B cell (primary cell): ENCODE results near the gene MOB3B. TPM values are rescaled to one million over a fixed set of nuclear protein-coding genes. Genes with fewer than 3 reads are reported as not detected.

Experiments used
- ATAC-seq: fragments of 200-7000 bp; cut with Tn5 transposase; one replicate; pipeline ENCODE4 v1.10.0; 2021; ENCODE audit warnings: low read depth, mild to moderate bottlenecking, moderate number of reproducible peaks, moderate library complexity
- CTCF ChIA-PET: fragments of 350-600 bp; sonication (Branson Sonifier 250); formaldehyde crosslinking; loops from one replicate; lab custom pipeline; 2021; ENCODE audit warnings: antibody characterized with exemption, inconsistent platforms; lab: Charles Lee
- POLR2A ChIA-PET: fragments of 350-600 bp; sonication (Branson Sonifier 250); formaldehyde crosslinking; loops from one replicate; lab custom pipeline; 2021; ENCODE audit warnings: antibody characterized with exemption; lab: Charles Lee
- DNase-seq: peaks from one replicate; pipeline ENCODE4 v3.0.0; 2013
- H2AFZ ChIP-seq: 2 replicates; pipeline ENCODE4 v1.6.1; 2012; ENCODE audit warnings: mild to moderate bottlenecking, low read depth, low read length; ENCODE audit not compliant: insufficient read depth, poor library complexity, severe bottlenecking
- H3K27ac ChIP-seq, 2 donors: 1 replicate in 1 of 2; 2 replicates in 1 of 2; pipeline ENCODE4 v1.5.1; 2012 to 2013; ENCODE audit warnings: low read length in 2 of 2, mild to moderate bottlenecking in 2 of 2, moderate library complexity in 1 of 2
- H3K27me3 ChIP-seq, 4 experiments: fragments of 200-600 bp in 1 of 4; sonication (generic) in 1 of 4; replicated peaks in 1 of 4; 1 replicate in 2 of 4; 2 replicates in 2 of 4; pipeline versions ENCODE4 v1.6.1 to v1.7.0; 2013 to 2016; ENCODE audit warnings: low read length in 3 of 4, mild to moderate bottlenecking in 2 of 4, mixed read lengths in 1 of 4, moderate library complexity in 1 of 4; ENCODE audit not compliant: insufficient read depth in 4 of 4, control insufficient read depth in 3 of 4; ENCODE audit errors: control extremely low read depth in 1 of 4
- H3K36me3 ChIP-seq, 2 experiments: replicated peaks in 1 of 2; 1 replicate in 1 of 2; 2 replicates in 1 of 2; pipeline versions ENCODE4 v1.6.1 to v1.7.1; 2013; ENCODE audit warnings: low read length in 1 of 2; ENCODE audit not compliant: insufficient read depth in 2 of 2, control insufficient read depth in 1 of 2; ENCODE audit errors: control extremely low read depth in 1 of 2, extremely low read depth in 1 of 2
- H3K4me1 ChIP-seq, 2 donors: fragments of 200-600 bp in 1 of 2; sonication (generic) in 1 of 2; 1 replicate in 1 of 2; 2 replicates in 1 of 2; pipeline versions ENCODE4 v1.5.1 to v1.6.1; 2013 to 2017; ENCODE audit warnings: low read length in 2 of 2; ENCODE audit not compliant: control insufficient read depth in 2 of 2, insufficient read depth in 2 of 2
- H3K4me2 ChIP-seq: replicated peaks from 2 replicates; pipeline ENCODE3; 2012; ENCODE audit warnings: mild to moderate bottlenecking, low read depth, low read length; ENCODE audit not compliant: poor library complexity, severe bottlenecking
- H3K4me3 ChIP-seq, 5 experiments: fragments of 200-600 bp in 1 of 5; sonication (generic) in 1 of 5; 1 replicate in 3 of 5; 2 replicates in 2 of 5; pipeline versions ENCODE4 v1.5.1 to v1.7.0; 2011 to 2016; ENCODE audit warnings: low read length in 4 of 5, mild to moderate bottlenecking in 4 of 5, low read depth in 2 of 5, control low read depth in 1 of 5, moderate library complexity in 1 of 5; ENCODE audit not compliant: insufficient read depth in 1 of 5; ENCODE audit errors: control extremely low read depth in 1 of 5, extremely low read depth in 1 of 5
- H3K79me2 ChIP-seq: fragments of 200-600 bp; sonication (generic); one replicate; pipeline ENCODE4 v1.6.0; 2016; ENCODE audit warnings: low read length; ENCODE audit not compliant: control insufficient read depth, insufficient read depth
- H3K9ac ChIP-seq: fragments of 200-600 bp; sonication (generic); 2 replicates; pipeline ENCODE4 v1.6.1; 2017; ENCODE audit warnings: mild to moderate bottlenecking, low read length, moderate library complexity
- H3K9me3 ChIP-seq, 3 donors: one replicate each; pipeline versions ENCODE4 v1.6.1 to v1.7.1; 2013; ENCODE audit warnings: low read length in 2 of 3; ENCODE audit not compliant: control insufficient read depth in 2 of 3, insufficient read depth in 1 of 3; ENCODE audit errors: control extremely low read depth in 1 of 3
- H4K20me1 ChIP-seq: 2 replicates; pipeline ENCODE4 v1.6.0; 2012; ENCODE audit warnings: mild to moderate bottlenecking, low read length; ENCODE audit not compliant: insufficient read depth, control insufficient read depth, poor library complexity, severe bottlenecking
- H3K27ac Mint-ChIP-seq: one replicate; pipeline ENCODE4 v1.8.0; 2021; ENCODE audit warnings: mixed read lengths
- H3K27me3 Mint-ChIP-seq: one replicate; pipeline ENCODE4 v1.8.0; 2021; ENCODE audit warnings: mixed read lengths
- H3K4me1 Mint-ChIP-seq: one replicate; pipeline ENCODE4 v1.8.0; 2021; ENCODE audit warnings: mixed read lengths
- H3K4me3 Mint-ChIP-seq: one replicate; pipeline ENCODE4 v1.8.0; 2021; ENCODE audit warnings: mixed read lengths
- H3K9me3 Mint-ChIP-seq: one replicate; pipeline ENCODE4 v1.8.0; 2022; ENCODE audit warnings: mixed read lengths; ENCODE audit not compliant: insufficient read depth
- CTCF ChIP-seq: fragments of 200-600 bp; IDR thresholded peaks from one replicate; pipeline ENCODE4 v1.8.0; 2022; ENCODE audit warnings: antibody characterized with exemption, mild to moderate bottlenecking
- EZH2 ChIP-seq: IDR thresholded peaks from 2 replicates; pipeline ENCODE4 v1.6.1; 2012; ENCODE audit warnings: borderline replicate concordance, low read depth, mild to moderate bottlenecking, moderate library complexity, low read length; ENCODE audit not compliant: insufficient read depth, poor library complexity, severe bottlenecking
- WGBS: methylation state at CpG from one replicate; pipeline ENCODE4 v1.1.5; 2013; ENCODE audit warnings: missing lambda C conversion rate; ENCODE audit not compliant: insufficient coverage; 5-methylcytosine and 5-hydroxymethylcytosine counted together
- intact Hi-C: fragments of 100-400 bp; cut with micrococcal nuclease; formaldehyde crosslinking; loops from one replicate; pipeline ENCODE4 v1.10.0; 2022
- polyA plus RNA-seq: library from polyadenylated mRNA; depleted of rRNA; stranded (reverse); fragments of >200 nt; gene quantifications from 2 replicates; pipeline ENCODE4 v1.2.3, GENCODE V29; 2012
- total RNA-seq, 2 donors: library from RNA; stranded (reverse); fragments of 120-200 nt in 1 of 2; gene quantifications; 1 replicate in 1 of 2; 2 replicates in 1 of 2; pipeline versions ENCODE4 v1.2.3 to v1.2.4, GENCODE V29; 2013 to 2022

The MOB3B gene
- total and polyA plus RNA-seq, 2 donors (not counting 1 experiment from before 2014, with no cell fraction given) = 7.3 to 7.9 TPM

DNA sequence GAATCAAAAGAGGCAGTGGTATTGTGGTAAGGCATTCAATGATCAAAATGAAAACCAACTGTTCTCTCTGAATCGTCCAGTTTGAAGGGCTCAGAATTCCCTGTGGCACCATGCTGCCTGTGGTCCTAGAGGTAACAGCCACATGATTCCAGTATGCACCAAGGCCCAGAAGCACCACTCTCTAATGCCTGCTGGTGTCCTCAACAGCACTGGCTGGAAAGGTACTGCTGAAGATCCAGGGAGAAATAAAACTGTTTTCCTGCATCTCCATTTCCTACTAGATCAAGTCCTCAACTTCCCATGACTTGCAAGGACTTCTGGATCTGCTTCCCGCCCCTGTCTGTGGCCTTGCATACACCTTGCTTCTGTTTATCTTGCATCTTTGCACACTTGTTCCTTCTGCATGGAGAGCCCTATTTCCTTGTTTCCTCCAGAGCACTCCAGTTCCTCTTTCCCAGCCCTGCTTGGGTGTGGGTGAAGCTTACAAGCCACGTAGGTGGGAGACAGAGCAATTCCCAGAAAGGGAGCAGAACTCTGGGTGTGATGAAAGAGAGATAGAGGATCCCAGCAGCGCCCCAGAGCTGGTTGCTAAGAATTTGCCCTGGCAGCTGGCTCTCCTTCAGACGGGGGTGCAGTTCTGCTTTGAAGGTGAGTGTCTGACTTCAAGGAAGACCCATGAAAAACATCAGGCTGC, 191.6 kb downstream of the MOB3B start:
- no peaks in the 10 kb centered on the region for H4K20me1 ChIP-seq
- H3K36me3 ChIP-seq = peaks cover 0 to 9% of the 10 kb centered on the region in 2 experiments
- H3K4me3 ChIP-seq = no peak overlapping the region
- H3K9ac ChIP-seq = no peak overlapping the region
- H3K4me2 ChIP-seq = no peak overlapping the region
- H3K27ac ChIP-seq = no peak overlapping the region
- ChIA-PET CTCF (interaction anchor here (1.1 to 10.0 kb wide), 3 partner anchors 99 to 209 kb away, joined by 3 to 395 read pairs (median 30); partner anchors contain the start of genes IFNK and MOB3B), POLR2A (no interaction called here)
- no peaks in the 10 kb centered on the region for H3K9me3 ChIP-seq
- peaks cover 8% of the 10 kb centered on the region for H3K79me2 ChIP-seq
- WGBS = 77% methylated on average over 4 of the region's 5 CpGs
- ATAC-seq = no peak
- Mint-ChIP-seq H3K27ac (peak overlapping the region; percentile 51), H3K4me3 (no peak overlapping the region), H3K27me3 (no peaks in the 10 kb centered on the region), H3K9me3 (no peaks in the 10 kb centered on the region), H3K4me1 (peaks cover 13% of the 10 kb centered on the region)
- peaks cover 6 to 19% of the 10 kb centered on the region in 2 donors for H3K4me1 ChIP-seq
- no peak overlapping the region for H2AFZ ChIP-seq
- no peak for DNase-seq
- intact Hi-C loops = no loop called here
- no peaks in the 10 kb centered on the region for H3K27me3 ChIP-seq
- TF ChIP-seq EZH2 = no peak
- TF ChIP-seq CTCF = no peak

GRCh38 chr9:27337236-27337635, 192.4 kb downstream of the MOB3B start:
- no peak overlapping the region for H3K27ac Mint-ChIP-seq
- Histone ChIP-seq H3K79me2 (peaks cover 11% of the 10 kb centered on the region), H3K4me2 (no peak overlapping the region), H3K9ac (no peak overlapping the region), H3K36me3 (peaks cover 0 to 9% of the 10 kb centered on the region in 2 experiments), H4K20me1 (no peaks in the 10 kb centered on the region), H3K27ac (no peak overlapping the region), H3K27me3 (no peaks in the 10 kb centered on the region), H3K9me3 (no peaks in the 10 kb centered on the region), H3K4me1 (peaks cover 6 to 20% of the 10 kb centered on the region in 2 donors), H2AFZ (no peak overlapping the region), H3K4me3 (no peak overlapping the region)
- H3K4me3 Mint-ChIP-seq = no peak overlapping the region
- ChIA-PET POLR2A (no interaction called here), CTCF (interaction anchor here (0.7 to 10.0 kb wide), 4 partner anchors 17 to 1285 kb away, joined by 3 to 395 read pairs (median 16); partner anchors contain the start of genes IFNK and MOB3B)
- ATAC-seq (no peak), DNase-seq (no peak)
- intact Hi-C loops = no loop called here
- no peaks in the 10 kb centered on the region for H3K9me3 Mint-ChIP-seq
- H3K4me1 Mint-ChIP-seq = peaks cover 13% of the 10 kb centered on the region
- no peaks in the 10 kb centered on the region for H3K27me3 Mint-ChIP-seq
- TF ChIP-seq EZH2 (no peak), CTCF (no peak)
- 100% methylated on average over 2 of the region's 3 CpGs for WGBS
